Gastroesophageal sphincter (tissue), 4 donors: ENCODE measurements around the gene GALNT17. TPM values are rescaled to one million over a fixed set of nuclear protein-coding genes. Genes with fewer than 3 reads are reported as not detected.

Experiments
- ATAC-seq: fragments of 150-250 bp; one replicate; pipeline ENCODE4 v1.9.1; 2016; ENCODE audit warnings: mild to moderate bottlenecking, moderate library complexity
- H3K27ac ChIP-seq, 4 donors: fragments of 200-600 bp; sonication (generic) in 3 of 4; 1 replicate in 3 of 4; 2 replicates in 1 of 4; pipeline ENCODE4 v1.5.1; 2016 to 2019
- H3K27me3 ChIP-seq: fragments of 200-600 bp; sonication (generic); one replicate; pipeline ENCODE4 v1.5.1; 2019
- H3K36me3 ChIP-seq, 2 donors: fragments of 200-600 bp; sonication (generic); one replicate each; pipeline ENCODE4 v1.5.1; 2019; ENCODE audit warnings: control low read depth in 1 of 2
- H3K4me1 ChIP-seq, 3 donors: fragments of 200-600 bp; sonication (generic); 1 replicate in 2 of 3; 2 replicates in 1 of 3; pipeline ENCODE4 v1.5.1; 2016 to 2019; ENCODE audit warnings: control low read depth in 2 of 3
- H3K4me3 ChIP-seq, 2 donors: fragments of 200-600 bp; sonication (generic); one replicate each; pipeline ENCODE4 v1.5.1; 2019; ENCODE audit warnings: mild to moderate bottlenecking in 1 of 2, moderate library complexity in 1 of 2
- H3K9me3 ChIP-seq, 3 donors: fragments of 200-600 bp; sonication (generic); one replicate each; pipeline ENCODE4 v1.5.1; 2017 to 2019; ENCODE audit warnings: control low read depth in 2 of 3
- EP300 ChIP-seq: sonication (generic); formaldehyde crosslinking; IDR thresholded peaks from one replicate; pipeline ENCODE4 v1.6.1; 2017; ENCODE audit warnings: antibody characterized with exemption, mild to moderate bottlenecking
- POLR2A ChIP-seq, 2 donors: fragments of 450-650 bp; IDR thresholded peaks; one replicate each; pipeline ENCODE4 v1.6.1; 2017; ENCODE audit warnings: antibody characterized with exemption in 2 of 2, mild to moderate bottlenecking in 2 of 2, moderate library complexity in 1 of 2
- POLR2AphosphoS5 ChIP-seq: sonication (generic); formaldehyde crosslinking; IDR thresholded peaks from one replicate; pipeline ENCODE4 v1.6.1; 2017; ENCODE audit warnings: antibody characterized with exemption
- WGBS, 2 donors: methylation state at CpG; one replicate each; pipeline ENCODE4 v1.1.5; 2018; ENCODE audit warnings: low coverage in 1 of 2; 5-methylcytosine and 5-hydroxymethylcytosine counted together
- total RNA-seq, 4 donors: library from RNA; depleted of rRNA; stranded (reverse); fragments of >200 nt; gene quantifications; one replicate each; pipeline ENCODE4 v1.1.0, GENCODE V29; 2016
- TF ChIP-seq, protein P1 (sequence below), 4 experiments: fragments of 200-600 bp in 2 of 4; fragments of 450-650 bp in 2 of 4; sonication (generic) in 1 of 4; IDR thresholded peaks; one replicate each; pipeline ENCODE4 v1.5.1; 2017 to 2019; ENCODE audit warnings: antibody characterized with exemption in 4 of 4, mild to moderate bottlenecking in 2 of 4, moderate library complexity in 2 of 4

The GALNT17 gene
- total RNA-seq, 4 donors from 2014 or later = 16.7 to 93.2 (median 34.8) TPM

DNA sequence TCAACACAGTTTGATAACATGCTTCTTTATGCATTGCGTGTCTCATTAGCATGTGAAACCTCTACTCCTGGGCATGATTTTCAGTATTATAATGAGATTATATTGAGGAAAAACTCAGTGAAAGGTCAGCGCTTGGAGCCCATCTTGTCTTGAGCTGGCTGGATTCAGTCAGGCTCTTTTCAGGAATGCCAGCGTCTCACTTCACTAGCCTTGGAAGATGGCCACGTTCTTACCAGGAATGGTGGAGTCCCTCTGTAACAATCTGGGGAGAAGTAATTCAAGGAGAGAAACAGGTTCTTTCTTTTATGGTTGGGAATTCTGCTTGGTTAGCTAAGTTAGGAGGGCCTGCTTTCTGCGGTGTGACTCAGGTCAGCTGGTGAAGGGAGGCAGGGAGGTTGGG lies 241.0 kb downstream of the GALNT17 start:
- no peak overlapping the region for H3K4me3 ChIP-seq
- peaks cover 0 to 10% (median 0%) of the 10 kb centered on the region in 3 donors for H3K9me3 ChIP-seq
- TF ChIP-seq, protein P1, sequence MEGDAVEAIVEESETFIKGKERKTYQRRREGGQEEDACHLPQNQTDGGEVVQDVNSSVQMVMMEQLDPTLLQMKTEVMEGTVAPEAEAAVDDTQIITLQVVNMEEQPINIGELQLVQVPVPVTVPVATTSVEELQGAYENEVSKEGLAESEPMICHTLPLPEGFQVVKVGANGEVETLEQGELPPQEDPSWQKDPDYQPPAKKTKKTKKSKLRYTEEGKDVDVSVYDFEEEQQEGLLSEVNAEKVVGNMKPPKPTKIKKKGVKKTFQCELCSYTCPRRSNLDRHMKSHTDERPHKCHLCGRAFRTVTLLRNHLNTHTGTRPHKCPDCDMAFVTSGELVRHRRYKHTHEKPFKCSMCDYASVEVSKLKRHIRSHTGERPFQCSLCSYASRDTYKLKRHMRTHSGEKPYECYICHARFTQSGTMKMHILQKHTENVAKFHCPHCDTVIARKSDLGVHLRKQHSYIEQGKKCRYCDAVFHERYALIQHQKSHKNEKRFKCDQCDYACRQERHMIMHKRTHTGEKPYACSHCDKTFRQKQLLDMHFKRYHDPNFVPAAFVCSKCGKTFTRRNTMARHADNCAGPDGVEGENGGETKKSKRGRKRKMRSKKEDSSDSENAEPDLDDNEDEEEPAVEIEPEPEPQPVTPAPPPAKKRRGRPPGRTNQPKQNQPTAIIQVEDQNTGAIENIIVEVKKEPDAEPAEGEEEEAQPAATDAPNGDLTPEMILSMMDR (IDR thresholded peaks at IDR 0.05) = no peak
- TF ChIP-seq EP300 (no peak), POLR2A (IDR thresholded peaks at IDR 0.05) (no peak), POLR2AphosphoS5 (no peak)
- no peaks in the 10 kb centered on the region for H3K36me3 ChIP-seq
- H3K27ac ChIP-seq = no peak overlapping the region
- 90 to 100% methylated on average over 2 of the region's 5 CpGs for WGBS, 2 donors
- ATAC-seq = no peak
- H3K4me1 ChIP-seq = no peaks in the 10 kb centered on the region
- no peaks in the 10 kb centered on the region for H3K27me3 ChIP-seq

DNA sequence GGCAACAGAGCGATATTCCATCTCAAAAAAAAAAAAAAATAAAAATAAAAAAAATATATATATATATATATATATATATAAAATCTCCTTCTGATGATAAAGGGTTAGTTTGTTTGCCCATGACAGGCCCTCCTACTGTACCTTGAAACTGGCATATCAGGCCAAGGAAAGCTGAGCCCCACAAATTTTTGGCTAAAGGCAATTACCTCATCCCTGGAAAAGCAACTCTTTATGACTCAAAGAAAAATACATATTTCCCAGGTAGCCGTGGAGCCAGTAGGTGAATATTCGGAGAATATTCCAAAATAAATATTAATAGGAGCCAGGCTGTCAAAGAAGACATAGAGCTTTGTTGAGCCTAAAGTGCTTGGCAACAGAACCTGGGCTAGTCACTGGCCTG lies 245.1 kb downstream of the GALNT17 start:
- peaks cover 0 to 12% (median 0%) of the 10 kb centered on the region in 3 donors for H3K9me3 ChIP-seq
- WGBS, 2 donors = 17 to 57% methylated on average over 1 to 2 of the region's 3 CpGs

DNA sequence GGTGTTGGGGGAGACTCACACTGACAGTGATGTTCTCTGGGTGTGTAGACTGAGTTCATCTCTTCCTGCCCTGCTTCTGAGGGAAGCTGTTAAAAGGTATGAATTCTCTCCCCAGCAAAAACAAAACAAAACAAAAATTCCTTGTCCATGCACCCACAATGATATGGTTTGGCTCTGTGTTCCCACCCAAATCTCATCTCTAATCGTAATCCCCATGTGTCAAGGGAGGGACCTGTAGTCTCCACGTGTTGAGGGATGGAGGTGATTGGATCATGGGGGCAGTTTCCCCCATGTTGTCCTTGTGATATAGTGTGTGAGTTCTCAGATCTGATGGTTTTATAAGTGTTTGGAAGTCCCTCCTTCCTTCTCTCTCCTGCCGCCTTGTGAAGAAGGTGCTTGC lies 245.5 kb downstream of the GALNT17 start:
- WGBS, 2 donors = 79 to 92% methylated on average over 2 to 3 of the region's 3 CpGs
- no peak overlapping the region for H3K27ac ChIP-seq
- H3K4me1 ChIP-seq = no peaks in the 10 kb centered on the region
- H3K27me3 ChIP-seq = no peaks in the 10 kb centered on the region
- H3K9me3 ChIP-seq = peaks cover 0 to 12% (median 0%) of the 10 kb centered on the region in 3 donors
- no peaks in the 10 kb centered on the region for H3K36me3 ChIP-seq
- no peak for ATAC-seq
- H3K4me3 ChIP-seq = no peak overlapping the region
- TF ChIP-seq EP300 = no peak
- TF ChIP-seq POLR2A (IDR thresholded peaks at IDR 0.05) = no peak
- TF ChIP-seq POLR2AphosphoS5 = no peak
- TF ChIP-seq, protein P1 (IDR thresholded peaks at IDR 0.05) = no peak

More for the DNA sequence above, 245.1 kb downstream of the GALNT17 start:
- Histone ChIP-seq H3K36me3 (no peaks in the 10 kb centered on the region), H3K4me3 (no peak overlapping the region), H3K4me1 (no peaks in the 10 kb centered on the region), H3K27ac (no peak overlapping the region), H3K27me3 (no peaks in the 10 kb centered on the region)
- no peak for ATAC-seq
- TF ChIP-seq, protein P1 (IDR thresholded peaks at IDR 0.05) = no peak
- TF ChIP-seq EP300 = no peak
- no peak for TF ChIP-seq POLR2AphosphoS5
- no peak for TF ChIP-seq POLR2A (IDR thresholded peaks at IDR 0.05)

DNA sequence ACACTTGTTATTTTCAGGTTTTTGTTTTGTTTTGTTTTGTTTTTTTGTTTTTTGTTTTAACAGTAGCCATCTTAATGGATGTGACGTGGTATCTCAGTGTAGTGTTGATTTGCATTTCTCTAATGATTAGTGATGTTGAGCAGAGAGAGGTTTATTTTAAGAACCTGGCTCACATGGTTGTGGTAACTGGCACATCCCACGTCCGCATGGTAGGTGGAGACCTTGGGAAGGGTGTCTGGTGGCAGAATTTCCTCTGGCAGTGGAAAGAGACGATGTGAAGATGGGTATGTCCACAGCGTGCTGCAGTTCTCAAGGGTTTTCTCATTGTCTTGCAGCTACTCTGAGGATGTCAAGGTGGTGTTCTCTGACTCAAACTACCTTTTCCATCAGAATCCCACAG lies 252.2 kb downstream of the GALNT17 start:
- Histone ChIP-seq H3K36me3 (peaks cover 0 to 7% of the 10 kb centered on the region in 2 donors), H3K27ac (no peak overlapping the region), H3K4me1 (no peaks in the 10 kb centered on the region), H3K4me3 (no peak overlapping the region), H3K27me3 (no peaks in the 10 kb centered on the region), H3K9me3 (no peaks in the 10 kb centered on the region)
- ATAC-seq = no peak
- TF ChIP-seq, protein P1 (IDR thresholded peaks at IDR 0.05) = no peak
- no peak for TF ChIP-seq POLR2AphosphoS5
- 83 to 91% methylated on average over 5 of the region's 5 CpGs for WGBS, 2 donors

DNA sequence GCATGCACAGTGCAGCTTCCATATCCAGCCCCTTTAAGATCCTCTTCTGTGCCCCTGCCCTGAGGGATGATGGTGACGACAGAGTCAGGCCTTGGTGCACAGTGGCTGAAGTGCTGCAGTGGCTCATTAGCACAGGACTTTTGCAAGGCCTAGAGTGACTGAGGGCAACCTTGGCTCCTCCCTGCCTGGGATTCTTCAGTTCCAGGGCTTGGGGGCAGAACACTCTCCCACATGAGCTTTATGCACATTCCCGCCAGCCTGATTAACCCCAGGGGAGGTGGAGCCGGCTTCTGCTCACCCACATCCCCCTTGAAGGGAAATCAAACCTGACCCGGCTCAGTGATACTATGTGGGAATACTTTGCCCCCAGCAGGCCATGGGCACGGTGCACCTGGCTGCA lies 253.4 kb downstream of the GALNT17 start:
- Histone ChIP-seq H3K4me1 (no peaks in the 10 kb centered on the region), H3K27ac (no peak overlapping the region), H3K27me3 (no peaks in the 10 kb centered on the region), H3K9me3 (no peaks in the 10 kb centered on the region), H3K4me3 (no peak overlapping the region), H3K36me3 (peaks cover 0 to 8% of the 10 kb centered on the region in 2 donors)
- WGBS, 2 donors = no CpG with 5 or more reads among the region's 5 CpGs
- ATAC-seq = no peak
- no peak for TF ChIP-seq POLR2AphosphoS5
- no peak for TF ChIP-seq POLR2A (IDR thresholded peaks at IDR 0.05)
- TF ChIP-seq, protein P1 (IDR thresholded peaks at IDR 0.05) = no peak
- no peak for TF ChIP-seq EP300
